Activated CD4-positive, alpha-beta T cell treated with anti-CD3 and anti-CD28 coated beads for 36 hours (primary cell): ENCODE data around the gene EGR2. TPM values are rescaled to one million over a fixed set of nuclear protein-coding genes. Genes with fewer than 3 reads are reported as not detected.
A peak's percentile ranks its signal among the peaks of the same experiment; 100 is the strongest.

Experiments
- ATAC-seq: fragments of 200-7000 bp; cut with Tn5 transposase; one replicate; pipeline ENCODE4 v1.10.0; 2021; ENCODE audit warnings: mild to moderate bottlenecking, moderate library complexity
- CTCF ChIA-PET: fragments of 350-600 bp; sonication (Branson Sonifier 250); formaldehyde crosslinking; loops from one replicate; lab custom pipeline; 2021; ENCODE audit warnings: antibody characterized with exemption; lab: Charles Lee
- POLR2A ChIA-PET: fragments of 350-600 bp; sonication (Branson Sonifier 250); formaldehyde crosslinking; loops from one replicate; lab custom pipeline; 2021; ENCODE audit warnings: antibody characterized with exemption, inconsistent platforms; lab: Charles Lee
- DNase-seq: peaks from one replicate; pipeline ENCODE4 v3.0.0-alpha.2; 2020
- H3K27ac Mint-ChIP-seq: one replicate; pipeline ENCODE4 v1.8.0; 2021; ENCODE audit warnings: mixed read lengths
- H3K27me3 Mint-ChIP-seq: one replicate; pipeline ENCODE4 v1.8.0; 2021; ENCODE audit warnings: mixed read lengths
- H3K36me3 Mint-ChIP-seq: one replicate; pipeline ENCODE4 v1.8.0; 2021; ENCODE audit warnings: low read depth, mixed read lengths
- H3K4me1 Mint-ChIP-seq: one replicate; pipeline ENCODE4 v1.8.0; 2021; ENCODE audit warnings: mixed read lengths
- H3K4me3 Mint-ChIP-seq: one replicate; pipeline ENCODE4 v1.8.0; 2021; ENCODE audit warnings: mild to moderate bottlenecking, moderate library complexity, mixed read lengths
- H3K9me3 Mint-ChIP-seq: one replicate; pipeline ENCODE4 v1.8.0; 2021; ENCODE audit warnings: low read depth, mixed read lengths
- intact Hi-C, 2 experiments: fragments of 100-400 bp; cut with DNase I in 1 of 2; cut with micrococcal nuclease in 1 of 2; formaldehyde crosslinking; loops; one replicate each; pipeline versions ENCODE4 v1.14.2 to v1.15.1; 2022 to 2024; cut with DNase I, micrococcal nuclease
- total RNA-seq, 2 experiments: library from RNA; stranded (reverse); gene quantifications; one replicate each; pipeline ENCODE4 v1.2.3, GENCODE V29; 2021

Gene EGR2
- total RNA-seq, 2 experiments from 2014 or later, result 46.0 to 53.9 TPM

- peak; percentile 60 for ATAC-seq
- H3K27me3 Mint-ChIP-seq, result peaks cover 4% of the 10 kb centered on the region
- CTCF ChIA-PET, result interaction anchor here (1.0 to 2.3 kb wide), 4 partner anchors 29 to 168 kb away, joined by 3 to 13 read pairs (median 6); no protein-coding TSS in a partner anchor
- H3K27ac Mint-ChIP-seq, result no peak overlapping the region
- H3K36me3 Mint-ChIP-seq, result no peaks in the 10 kb centered on the region
- no peak overlapping the region for H3K4me3 Mint-ChIP-seq
- H3K4me1 Mint-ChIP-seq, result peaks cover 34% of the 10 kb centered on the region
- intact Hi-C loops, result loop anchor here in 1 of 2 experiments (2.0 kb wide), 1 partner anchor 27 kb away; the partner anchor contains the start of gene ADO
- H3K9me3 Mint-ChIP-seq, result no peaks in the 10 kb centered on the region
- POLR2A ChIA-PET, result no interaction called here
- DNase-seq, result peak; percentile 28
Observed at GRCh38 chr10:62778125-62778524, 38.0 kb downstream of the EGR2 start.

- DNase-seq (no peak), ATAC-seq (no peak)
- Mint-ChIP-seq H3K36me3 (no peaks in the 10 kb centered on the region), H3K9me3 (no peaks in the 10 kb centered on the region), H3K27me3 (peaks cover 2% of the 10 kb centered on the region), H3K4me1 (peaks cover 15% of the 10 kb centered on the region), H3K4me3 (no peak overlapping the region), H3K27ac (no peak overlapping the region)
- intact Hi-C loops, result no loop called here
- ChIA-PET POLR2A (no interaction called here), CTCF (interaction anchor here (1.0 to 1.8 kb wide), 4 partner anchors 9 to 44 kb away, joined by 3 to 5 read pairs (median 4); partner anchors contain the start of gene EGR2)
Observed at GRCh38 chr10:62772186-62772974, 43.8 kb downstream of the EGR2 start.

DNA sequence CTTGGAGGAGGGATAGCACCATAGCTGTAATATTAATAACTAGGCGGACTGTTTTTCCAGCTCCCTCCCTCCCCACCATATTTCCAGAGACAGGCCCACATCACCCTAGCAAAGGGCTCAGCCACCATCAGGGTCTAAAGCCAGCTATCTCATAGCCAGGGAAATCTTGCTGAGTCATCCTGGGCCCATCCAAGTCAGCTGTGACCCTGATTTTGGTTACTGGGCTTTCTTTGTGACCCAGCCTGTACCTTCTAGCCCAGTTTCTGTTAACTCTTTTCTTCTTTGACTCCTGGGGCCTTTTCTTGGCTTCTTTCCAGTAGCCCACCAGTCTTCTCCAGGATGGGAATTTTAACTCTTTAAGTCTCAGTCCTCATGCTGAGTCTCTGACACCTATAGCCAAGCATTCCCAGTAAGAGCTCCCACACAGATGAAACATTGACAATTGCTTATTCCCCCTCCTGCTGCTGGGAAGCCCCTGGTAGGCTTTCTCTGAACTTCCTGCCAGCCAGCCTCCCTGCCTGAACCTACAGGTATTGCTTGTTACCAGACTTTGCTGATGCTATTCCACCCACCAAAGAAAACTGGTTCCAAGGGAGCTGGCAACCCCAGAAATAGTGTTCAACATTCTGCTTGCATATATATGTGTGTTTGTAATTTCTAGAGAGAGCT lies 46.5 kb downstream of the EGR2 start:
- POLR2A ChIA-PET, result no interaction called here
- CTCF ChIA-PET, result interaction anchor here (0.8 kb wide), 1 partner anchor 43 kb away, joined by 3 read pairs; no protein-coding TSS in a partner anchor
- H3K4me3 Mint-ChIP-seq, result no peak overlapping the region
- H3K27me3 Mint-ChIP-seq, result peaks cover 2% of the 10 kb centered on the region
- no peaks in the 10 kb centered on the region for H3K36me3 Mint-ChIP-seq
- peaks cover 17% of the 10 kb centered on the region for H3K4me1 Mint-ChIP-seq
- ATAC-seq (no peak), DNase-seq (no peak)
- no peaks in the 10 kb centered on the region for H3K9me3 Mint-ChIP-seq
- no peak overlapping the region for H3K27ac Mint-ChIP-seq
- intact Hi-C loops, result no loop called here

GRCh38 chr10:62766386-62766785 lies 49.8 kb downstream of the EGR2 start:
- ChIA-PET CTCF (interaction anchor here (0.6 to 0.8 kb wide), 2 partner anchors 13 to 32 kb away, joined by 3 read pairs; no protein-coding TSS in a partner anchor), POLR2A (no interaction called here)
- Mint-ChIP-seq H3K4me3 (no peak overlapping the region), H3K27ac (no peak overlapping the region), H3K27me3 (no peaks in the 10 kb centered on the region), H3K9me3 (no peaks in the 10 kb centered on the region), H3K36me3 (no peaks in the 10 kb centered on the region), H3K4me1 (peaks cover 15% of the 10 kb centered on the region)
- DNase-seq, result no peak
- no peak for ATAC-seq
- intact Hi-C loops, result no loop called here

DNA sequence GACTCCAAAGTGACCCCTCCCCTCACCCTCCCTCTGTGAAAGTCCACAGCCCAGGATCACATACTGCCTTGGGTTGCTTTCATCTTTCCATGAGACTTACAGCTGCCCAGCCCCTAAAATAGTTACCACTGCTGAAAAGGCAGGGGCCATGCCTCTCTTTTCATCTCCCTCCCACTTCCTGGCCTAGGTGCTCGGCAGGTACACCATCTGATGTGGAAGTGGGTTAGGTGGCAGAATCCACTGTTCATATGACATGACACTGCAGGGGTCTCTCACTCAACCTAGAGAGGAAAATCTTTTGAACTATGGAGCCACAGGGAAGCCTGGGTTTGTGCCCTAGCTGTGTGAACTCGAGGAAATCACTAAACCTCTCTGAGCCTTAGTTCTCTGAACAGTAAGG lies 50.4 kb downstream of the EGR2 start:
- H3K9me3 Mint-ChIP-seq, result no peaks in the 10 kb centered on the region
- ChIA-PET POLR2A (no interaction called here), CTCF (interaction anchor here (0.8 kb wide), 1 partner anchor 13 kb away, joined by 3 read pairs; no protein-coding TSS in a partner anchor)
- no peaks in the 10 kb centered on the region for H3K27me3 Mint-ChIP-seq
- H3K36me3 Mint-ChIP-seq, result no peaks in the 10 kb centered on the region
- no peak overlapping the region for H3K27ac Mint-ChIP-seq
- ATAC-seq (no peak), DNase-seq (no peak)
- H3K4me1 Mint-ChIP-seq, result peaks cover 19% of the 10 kb centered on the region
- H3K4me3 Mint-ChIP-seq, result no peak overlapping the region
- intact Hi-C loops, result no loop called here

DNA sequence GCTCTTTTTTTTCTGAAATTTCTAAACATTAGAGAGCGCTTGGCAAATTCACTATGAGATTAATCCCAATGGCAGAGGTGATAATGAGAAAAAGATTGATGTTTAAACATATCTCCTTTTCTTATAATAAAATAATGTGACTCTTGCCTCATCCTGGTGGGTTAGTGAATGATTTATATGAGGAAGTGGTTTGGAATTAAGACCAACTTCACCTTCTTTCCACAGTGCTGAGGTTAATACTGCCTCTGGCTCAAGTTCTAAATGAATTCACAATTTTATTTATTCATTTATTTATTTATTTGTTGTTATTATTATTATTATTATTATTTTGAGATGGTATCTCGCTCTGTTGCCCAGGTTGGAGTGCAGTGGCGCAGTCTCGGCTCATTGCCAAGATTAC lies 52.2 kb downstream of the EGR2 start:
- H3K4me3 Mint-ChIP-seq, result no peak overlapping the region
- intact Hi-C loops, result no loop called here
- H3K4me1 Mint-ChIP-seq, result peaks cover 9% of the 10 kb centered on the region
- ChIA-PET CTCF (interaction anchor here (1.4 kb wide), 1 partner anchor 9 kb away, joined by 5 read pairs; no protein-coding TSS in a partner anchor), POLR2A (interaction anchor here (0.6 kb wide), 1 partner anchor 583 kb away, joined by 4 read pairs; no protein-coding TSS in a partner anchor)
- no peak for ATAC-seq
- no peak for DNase-seq
- H3K27me3 Mint-ChIP-seq, result no peaks in the 10 kb centered on the region
- H3K9me3 Mint-ChIP-seq, result no peaks in the 10 kb centered on the region
- H3K27ac Mint-ChIP-seq, result no peak overlapping the region
- no peaks in the 10 kb centered on the region for H3K36me3 Mint-ChIP-seq

DNA sequence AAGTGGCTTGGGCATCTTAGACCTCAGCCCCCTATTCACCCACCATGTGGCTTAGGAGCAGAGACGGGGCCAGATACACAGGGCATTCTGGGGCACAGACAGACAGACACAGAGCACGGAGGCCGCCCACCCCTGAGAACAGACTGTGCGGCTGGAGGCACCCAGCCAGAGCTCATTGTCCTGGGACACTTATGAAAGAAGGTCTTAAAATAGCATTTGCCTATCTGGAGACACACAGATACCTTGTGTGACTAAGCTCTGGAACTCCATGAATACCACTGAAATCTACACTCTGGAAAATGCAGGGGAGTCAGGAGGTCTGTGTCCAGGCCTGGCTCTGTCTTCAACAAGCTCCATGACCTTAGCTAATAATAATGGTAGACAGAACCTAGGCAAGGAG lies 53.0 kb downstream of the EGR2 start:
- ATAC-seq, result no peak
- POLR2A ChIA-PET, result no interaction called here

More for the DNA sequence above, 53.0 kb downstream of the EGR2 start:
- intact Hi-C loops, result no loop called here
- no peaks in the 10 kb centered on the region for H3K27me3 Mint-ChIP-seq
- no peak for DNase-seq
- H3K4me3 Mint-ChIP-seq, result no peak overlapping the region
- H3K36me3 Mint-ChIP-seq, result no peaks in the 10 kb centered on the region
- no peak overlapping the region for H3K27ac Mint-ChIP-seq
- peaks cover 9% of the 10 kb centered on the region for H3K4me1 Mint-ChIP-seq
- CTCF ChIA-PET, result interaction anchor here (0.9 to 1.4 kb wide), 2 partner anchors 10 to 23 kb away, joined by 4 to 5 read pairs; no protein-coding TSS in a partner anchor
- H3K9me3 Mint-ChIP-seq, result no peaks in the 10 kb centered on the region

Other genes starting within 250 kb of the EGR2 start
- gene ADO, start 11.6 kb downstream of the EGR2 start, total RNA-seq, result 10 to 100 TPM; 21.5 to 23.2 TPM